GM19467 (cell line): ENCODE measurements around the gene EPB41.

Experiments used
- ATAC-seq: cut with Tn5 transposase; IDR thresholded peaks from one replicate; pipeline ENCODE4 v1.9.1; 2021; ENCODE audit warnings: mild to moderate bottlenecking, moderate library complexity; ENCODE audit not compliant: unreplicated experiment

The EPB41 gene

GRCh38 chr1:28973596-28974421 is 59.4 kb downstream of the EPB41 start:
- ATAC-seq = no peak

- no peak for ATAC-seq
Observed at GRCh38 chr1:28974432-28974831, 60.1 kb downstream of the EPB41 start.

- no peak for ATAC-seq
Observed at GRCh38 chr1:28976248-28976647, 61.9 kb downstream of the EPB41 start.

- ATAC-seq = no peak
Observed at GRCh38 chr1:28981210-28981609, 66.8 kb downstream of the EPB41 start.

GRCh38 chr1:28982198-28982597 is 67.8 kb downstream of the EPB41 start:
- ATAC-seq = no peak

- no peak for ATAC-seq
Observed at GRCh38 chr1:28983091-28983490, 68.7 kb downstream of the EPB41 start.

GRCh38 chr1:28983509-28984310 is 69.3 kb downstream of the EPB41 start:
- ATAC-seq = no peak

GRCh38 chr1:28984311-28984684 is 69.9 kb downstream of the EPB41 start:
- no peak for ATAC-seq

GRCh38 chr1:28985427-28985826 is 71.1 kb downstream of the EPB41 start:
- no peak for ATAC-seq

- no peak for ATAC-seq
Observed at GRCh38 chr1:28986306-28986910, 72.0 kb downstream of the EPB41 start.

- no peak for ATAC-seq
Observed at GRCh38 chr1:29002792-29003191, 88.4 kb downstream of the EPB41 start.

GRCh38 chr1:29004288-29004687 is 89.9 kb downstream of the EPB41 start:
- no peak for ATAC-seq

- ATAC-seq = no peak
Observed at GRCh38 chr1:29004798-29005197, 90.4 kb downstream of the EPB41 start.

- ATAC-seq = no peak
Observed at GRCh38 chr1:29011775-29012174, 97.4 kb downstream of the EPB41 start.

GRCh38 chr1:29017235-29017634 is 102.9 kb downstream of the EPB41 start:
- ATAC-seq = no peak

- no peak for ATAC-seq
Observed at GRCh38 chr1:29017975-29018712, 103.8 kb downstream of the EPB41 start.

GRCh38 chr1:29022620-29023019 is 108.3 kb downstream of the EPB41 start:
- no peak for ATAC-seq

GRCh38 chr1:29029667-29030066 is 115.3 kb downstream of the EPB41 start:
- no peak for ATAC-seq

GRCh38 chr1:29032841-29033240 is 118.5 kb downstream of the EPB41 start:
- no peak for ATAC-seq

- no peak for ATAC-seq
Observed at GRCh38 chr1:29033829-29034466, 119.6 kb downstream of the EPB41 start.
